ENCODE measurements around the gene CXCL5. TPM values are rescaled to one million over a fixed set of nuclear protein-coding genes. Genes with fewer than 3 reads are reported as not detected.

The CXCL5 gene
- total RNA-seq, 4 donors from 2014 or later, result 0.23 to 0.70 TPM; not detected in 2

DNA sequence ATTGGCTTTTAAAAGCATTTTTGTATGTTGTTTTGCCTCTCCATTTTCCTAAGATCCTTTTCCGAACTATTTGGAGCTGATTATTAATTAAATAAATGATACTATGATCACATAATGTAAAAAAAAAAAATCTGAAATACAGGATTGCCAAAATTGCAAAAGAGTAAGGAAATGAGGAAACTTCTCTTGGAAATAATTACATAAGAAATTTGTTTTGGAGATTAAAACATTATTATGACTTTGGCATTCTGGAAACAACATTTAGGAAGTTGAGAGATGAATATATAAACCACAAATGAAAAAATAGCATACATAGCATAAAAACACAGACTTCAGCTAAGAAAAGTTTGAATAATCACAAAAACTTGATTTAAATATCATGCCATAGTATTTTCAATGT lies 50.2 kb downstream of the CXCL5 start:
- intact Hi-C loops (cut with DNase I), result no loop called here
- no peak overlapping the region for H3K4me3 ChIP-seq
- H3K9me3 ChIP-seq, result no peaks in the 10 kb centered on the region
- TF ChIP-seq, protein P1, sequence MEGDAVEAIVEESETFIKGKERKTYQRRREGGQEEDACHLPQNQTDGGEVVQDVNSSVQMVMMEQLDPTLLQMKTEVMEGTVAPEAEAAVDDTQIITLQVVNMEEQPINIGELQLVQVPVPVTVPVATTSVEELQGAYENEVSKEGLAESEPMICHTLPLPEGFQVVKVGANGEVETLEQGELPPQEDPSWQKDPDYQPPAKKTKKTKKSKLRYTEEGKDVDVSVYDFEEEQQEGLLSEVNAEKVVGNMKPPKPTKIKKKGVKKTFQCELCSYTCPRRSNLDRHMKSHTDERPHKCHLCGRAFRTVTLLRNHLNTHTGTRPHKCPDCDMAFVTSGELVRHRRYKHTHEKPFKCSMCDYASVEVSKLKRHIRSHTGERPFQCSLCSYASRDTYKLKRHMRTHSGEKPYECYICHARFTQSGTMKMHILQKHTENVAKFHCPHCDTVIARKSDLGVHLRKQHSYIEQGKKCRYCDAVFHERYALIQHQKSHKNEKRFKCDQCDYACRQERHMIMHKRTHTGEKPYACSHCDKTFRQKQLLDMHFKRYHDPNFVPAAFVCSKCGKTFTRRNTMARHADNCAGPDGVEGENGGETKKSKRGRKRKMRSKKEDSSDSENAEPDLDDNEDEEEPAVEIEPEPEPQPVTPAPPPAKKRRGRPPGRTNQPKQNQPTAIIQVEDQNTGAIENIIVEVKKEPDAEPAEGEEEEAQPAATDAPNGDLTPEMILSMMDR (IDR thresholded peaks at IDR 0.05), result no peak
- no peak for TF ChIP-seq POLR2A (IDR thresholded peaks at IDR 0.05)
- H3K36me3 ChIP-seq, result no peaks in the 10 kb centered on the region
- DNase-seq, result no peak
- H3K27me3 ChIP-seq, result peaks cover 0 to 41% (median 3%) of the 10 kb centered on the region in 4 donors
- H3K27ac ChIP-seq, result no peak overlapping the region
- WGBS, 2 donors, result 63 to 100% methylated on average over 1 of the region's 1 CpG
- peaks cover 3 to 10% (median 8%) of the 10 kb centered on the region in 3 donors for H3K4me1 ChIP-seq

DNA sequence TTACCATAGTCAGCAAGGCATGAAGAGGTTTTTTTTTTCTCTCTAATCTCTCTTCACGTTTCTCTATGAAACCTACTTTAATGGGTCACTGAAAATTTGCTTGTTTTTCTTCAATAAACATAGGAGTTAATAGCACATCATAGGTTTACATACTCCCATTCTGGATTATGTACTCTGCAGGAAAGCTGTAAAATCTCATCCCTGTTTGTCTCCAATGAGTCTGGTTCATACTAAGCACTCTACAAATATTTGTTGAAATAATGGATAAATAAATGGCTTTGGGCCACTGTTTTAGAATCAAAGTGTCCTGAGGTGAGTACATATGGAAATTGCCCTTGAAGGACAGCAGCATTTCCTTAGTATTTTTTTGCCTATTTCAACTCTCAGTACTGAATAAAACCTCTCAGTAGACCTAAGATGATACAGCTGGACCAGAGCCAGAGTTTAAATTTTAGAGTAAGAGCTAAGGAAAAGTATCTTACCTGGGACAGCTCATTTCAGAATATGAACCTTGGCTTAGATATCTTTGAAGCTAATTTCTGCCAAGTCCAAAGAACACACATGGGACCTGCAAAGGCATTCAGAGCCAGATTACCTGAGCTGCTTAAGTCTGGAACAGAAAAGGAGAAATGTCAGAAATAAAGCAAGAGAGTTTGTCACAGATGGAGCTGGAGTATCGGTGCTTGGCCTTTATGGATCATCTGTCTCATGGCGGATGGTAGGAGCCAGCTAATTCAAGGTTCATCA lies 51.1 kb downstream of the CXCL5 start:
- H3K27ac ChIP-seq, result no peak overlapping the region
- TF ChIP-seq, protein P1 (IDR thresholded peaks at IDR 0.05), result no peak
- no peak for TF ChIP-seq POLR2A (IDR thresholded peaks at IDR 0.05)
- no peak overlapping the region for H3K4me3 ChIP-seq
- H3K9me3 ChIP-seq, result no peaks in the 10 kb centered on the region
- no peaks in the 10 kb centered on the region for H3K36me3 ChIP-seq
- H3K4me1 ChIP-seq, result peaks cover 3 to 10% (median 8%) of the 10 kb centered on the region in 3 donors
- no peak for DNase-seq
- intact Hi-C loops (cut with DNase I), result no loop called here
- 64 to 69% methylated on average over 3 of the region's 3 CpGs for WGBS, 2 donors
- H3K27me3 ChIP-seq, result peaks cover 0 to 50% (median 3%) of the 10 kb centered on the region in 4 donors

DNA sequence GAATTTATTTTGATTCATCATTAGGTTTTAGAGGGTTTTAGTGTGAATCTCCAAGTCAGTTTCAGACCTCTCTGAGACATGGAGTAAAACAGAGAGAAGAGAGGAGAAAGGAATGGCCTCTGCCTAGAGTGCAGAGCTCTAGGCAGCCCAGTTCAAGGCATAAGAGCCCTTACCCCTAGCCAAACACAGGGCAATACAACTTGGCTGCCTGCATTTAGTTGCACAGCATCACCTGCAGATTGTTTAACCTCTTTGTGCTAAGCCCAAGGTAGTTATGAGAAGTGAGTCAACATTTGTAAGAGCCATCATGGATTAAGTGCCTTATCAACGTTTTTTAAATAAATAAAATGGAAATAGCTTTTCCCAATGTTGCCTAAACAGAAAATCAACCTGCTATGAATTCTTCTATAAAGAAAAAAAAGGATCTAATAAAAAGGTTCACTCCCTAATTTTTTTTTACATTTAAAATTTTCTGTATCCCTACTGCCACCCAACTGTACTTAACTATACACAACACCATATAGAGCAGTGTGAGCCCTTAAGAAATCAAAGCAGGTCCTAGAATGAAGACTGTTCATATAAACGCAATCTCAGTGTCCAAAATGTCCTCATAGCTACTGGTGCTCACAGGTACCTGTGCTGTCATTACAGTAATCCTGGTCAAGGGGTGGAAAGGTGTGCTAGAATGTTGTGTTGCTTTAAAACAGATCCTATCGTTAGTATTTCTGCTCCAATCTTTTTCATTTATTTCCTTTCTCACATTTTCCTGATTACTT lies 52.6 kb downstream of the CXCL5 start:
- H3K9me3 ChIP-seq, result no peaks in the 10 kb centered on the region
- peaks cover 0 to 64% (median 3%) of the 10 kb centered on the region in 4 donors for H3K27me3 ChIP-seq
- 57 to 66% methylated on average over 3 of the region's 3 CpGs for WGBS, 2 donors
- intact Hi-C loops (cut with DNase I), result no loop called here
- TF ChIP-seq, protein P1 (IDR thresholded peaks at IDR 0.05), result no peak
- TF ChIP-seq POLR2A (IDR thresholded peaks at IDR 0.05), result no peak
- peaks cover 3 to 10% (median 8%) of the 10 kb centered on the region in 3 donors for H3K4me1 ChIP-seq
- no peak overlapping the region for H3K27ac ChIP-seq
- no peak for DNase-seq
- no peaks in the 10 kb centered on the region for H3K36me3 ChIP-seq
- H3K4me3 ChIP-seq, result no peak overlapping the region

Small RNA genes lying within 50 kb of the gene (small RNA-seq; reads per million reads assigned to genes)
- gene RN7SL218P, result 0 reads per million in 4 donors

Other genes with a start within 250 kb of the CXCL5 start
- gene CXCL6, start 162.0 kb downstream of the CXCL5 start, total RNA-seq, result 10 to 100 TPM in 1 of 4 donors, 1 to 10 TPM in 1, under 1 TPM in 1, not detected in 1; 0.57 to 10.1 (median 9.4) TPM
- not detected for gene PF4V1, start 145.4 kb downstream of the CXCL5 start, total RNA-seq
- 100 to 1,000 TPM in 1 of 4 donors, 10 to 100 TPM in 2, 1 to 10 TPM in 1; 9.5 to 152 (median 50.1) TPM for gene CXCL1, start 129.3 kb downstream of the CXCL5 start, total RNA-seq
- not detected for gene PF4, start 16.6 kb downstream of the CXCL5 start, total RNA-seq
- gene PPBP, start 10.5 kb downstream of the CXCL5 start, total RNA-seq, result under 1 TPM in 1 of 4 donors, not detected in 3; 0.92 TPM
- gene CXCL3, start 40.0 kb upstream of the CXCL5 start, total RNA-seq, result 1 to 10 TPM in 1 of 4 donors, not detected in 3; 3.2 TPM
- 1 to 10 TPM in 3 of 4 donors, under 1 TPM in 1; 0.64 to 4.8 (median 2.2) TPM for gene CXCL2, start 100.5 kb upstream of the CXCL5 start, total RNA-seq
- 10 to 100 TPM in 3 of 4 donors, 1 to 10 TPM in 1; 9.9 to 22.9 (median 19.1) TPM for gene MTHFD2L, start 159.4 kb upstream of the CXCL5 start, total RNA-seq